HuH-7.5 (cell line): ENCODE results near the gene SF3B4.
A peak's percentile ranks its signal among the peaks of the same experiment; 100 is the strongest.
"Not testable (repeated sequence)": the region's sequence is repeated elsewhere in the genome, so short reads cannot be mapped to it uniquely, and the experiment has no call there.

ENCODE experiments used
- DNase-seq: peaks from one replicate; pipeline ENCODE4 v3.0.0; 2011; ENCODE audit warnings: low spot score

SF3B4 gene

DNA sequence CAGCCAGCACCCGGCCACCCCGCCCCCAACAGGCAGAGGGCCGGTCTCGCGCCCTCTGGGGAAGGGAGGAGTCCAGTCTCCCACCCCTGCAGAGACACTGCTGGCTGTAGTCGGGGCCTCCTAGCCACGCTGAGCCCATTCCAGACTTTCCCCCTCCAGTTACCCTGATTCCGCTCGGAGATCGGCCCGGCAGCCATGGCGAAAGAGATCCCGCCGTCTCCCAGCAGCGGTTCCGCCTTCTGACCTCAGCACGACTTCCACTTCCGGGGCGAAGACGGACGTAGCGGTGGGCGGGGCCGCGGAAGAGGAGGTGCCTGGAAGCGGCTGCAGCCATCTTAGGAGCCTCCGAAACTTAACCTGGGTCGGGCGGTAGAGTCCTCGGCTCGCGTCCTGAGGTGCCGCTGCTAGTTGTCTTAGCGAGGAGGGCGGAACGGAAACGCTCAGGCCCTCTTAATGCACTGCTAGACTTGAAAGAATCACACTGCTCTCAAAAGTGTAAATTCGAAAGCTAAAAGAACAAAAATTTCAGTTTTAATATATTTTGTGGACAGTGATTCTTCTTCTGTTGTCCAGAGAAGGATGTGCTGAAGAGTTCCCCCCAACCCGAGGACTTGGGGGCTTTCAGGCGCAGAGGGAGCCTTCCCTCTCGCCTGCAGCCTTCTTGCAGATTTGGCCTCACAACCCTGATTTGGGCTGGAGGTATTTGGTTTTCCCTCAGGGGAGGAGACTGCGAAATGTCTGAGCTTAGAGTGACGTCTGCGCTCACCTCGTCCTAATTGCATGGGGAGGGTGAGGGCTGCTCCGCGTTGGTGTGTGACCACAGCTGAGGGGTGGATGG, at the start of gene SF3B4:
SF3B4 (minus strand) TSS at position 241 of the 838 bp plus-strand sequence; CDS start at position 197, 44 bp downstream.
- peak; percentile 75 for DNase-seq

DNA sequence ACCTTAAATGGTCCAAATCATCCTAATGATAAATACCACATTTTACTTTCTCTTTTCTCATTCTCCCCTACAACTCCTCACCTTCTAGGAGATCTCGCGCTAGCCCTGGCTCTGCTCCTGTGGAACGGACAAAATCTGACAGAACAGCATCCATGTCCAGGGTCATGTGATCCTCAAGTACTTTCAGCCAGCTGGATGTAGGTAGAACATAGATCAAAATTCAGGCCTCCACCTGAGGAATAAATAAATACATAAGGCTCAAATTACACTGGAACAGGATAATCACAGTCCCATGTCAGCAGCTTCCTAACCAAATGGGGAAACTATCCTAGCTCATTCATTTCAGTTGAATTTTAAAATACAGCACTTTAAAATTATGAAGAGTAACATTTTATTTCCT, 49.7 kb upstream of the SF3B4 start:
- DNase-seq, result no peak

DNA sequence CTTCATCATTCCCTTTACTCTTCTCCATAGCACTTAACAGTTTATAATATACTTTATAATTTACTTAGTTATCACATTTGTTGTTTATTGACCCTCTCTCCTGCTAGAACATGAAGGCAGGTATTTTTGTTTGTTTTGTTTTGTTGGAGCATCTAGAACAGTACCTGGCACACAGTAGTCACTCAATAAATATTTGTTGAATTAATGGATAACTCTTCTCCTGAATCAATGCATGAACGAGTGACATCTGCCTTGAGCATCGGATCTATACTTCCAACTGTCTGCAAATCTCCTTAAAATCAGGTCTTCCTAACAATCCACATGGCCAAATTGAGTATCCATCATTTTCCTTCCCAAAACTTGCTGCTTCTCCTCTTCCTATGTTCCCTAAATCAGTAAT, 44.9 kb upstream of the SF3B4 start:
- DNase-seq, result no peak

GRCh38 chr1:149967646-149968045, 40.0 kb upstream of the SF3B4 start:
- DNase-seq, result no peak

GRCh38 chr1:149967041-149967440, 39.4 kb upstream of the SF3B4 start:
- DNase-seq, result no peak

- no peak for DNase-seq
Measured at GRCh38 chr1:149966405-149966804, 38.8 kb upstream of the SF3B4 start.

- no peak for DNase-seq
Measured at GRCh38 chr1:149965440-149965839, 37.8 kb upstream of the SF3B4 start.

DNA sequence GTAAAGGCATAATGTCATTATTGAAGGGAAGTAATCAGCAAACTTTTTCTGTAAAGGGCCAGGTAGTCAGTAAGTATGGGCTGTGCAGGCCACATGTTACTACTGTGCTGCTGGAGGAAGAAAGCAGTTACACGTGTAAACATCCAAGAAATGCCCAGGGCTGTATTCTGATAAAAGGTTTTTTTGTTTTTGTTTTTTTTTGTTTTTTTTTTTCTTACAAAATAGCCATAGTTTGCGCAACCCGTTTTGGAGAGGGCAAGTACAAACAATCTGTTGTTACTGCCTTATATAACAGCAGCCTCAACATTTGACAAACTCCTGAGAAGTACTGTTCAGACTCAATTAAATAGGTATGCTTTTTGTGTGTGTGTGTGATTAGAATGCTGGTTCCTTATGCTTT, 35.8 kb upstream of the SF3B4 start:
- DNase-seq, result no peak

- no peak for DNase-seq
Measured at GRCh38 chr1:149962736-149963135, 35.1 kb upstream of the SF3B4 start.

DNA sequence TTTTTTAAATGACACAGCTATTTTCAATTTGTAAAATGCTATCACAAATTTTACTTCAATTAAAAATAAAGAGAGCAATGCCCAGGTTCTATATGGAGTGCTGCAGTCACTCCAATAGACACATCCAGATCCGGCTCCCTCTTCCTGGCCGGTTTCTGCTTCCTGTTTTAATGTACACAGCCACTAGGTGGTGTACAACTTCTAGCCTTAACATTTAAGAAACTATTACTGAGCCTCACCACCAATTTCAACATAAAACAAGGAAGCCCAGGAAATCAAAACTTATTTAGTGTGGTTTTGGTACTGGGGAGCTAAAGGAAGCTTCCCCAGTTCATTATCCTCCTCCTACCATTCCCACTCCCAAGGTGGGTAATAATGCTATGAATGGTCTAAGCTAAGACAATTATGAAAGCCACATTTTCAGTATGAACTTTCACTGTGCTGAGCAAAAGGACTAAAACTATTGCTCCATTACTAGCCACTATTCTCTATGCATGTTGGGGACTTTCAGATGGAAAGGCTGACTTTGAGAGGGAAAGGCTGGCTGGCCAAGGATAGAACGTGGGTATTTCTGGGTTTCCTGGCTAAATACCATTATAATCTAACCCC, 34.5 kb upstream of the SF3B4 start:
- peak; percentile 38 for DNase-seq

DNA sequence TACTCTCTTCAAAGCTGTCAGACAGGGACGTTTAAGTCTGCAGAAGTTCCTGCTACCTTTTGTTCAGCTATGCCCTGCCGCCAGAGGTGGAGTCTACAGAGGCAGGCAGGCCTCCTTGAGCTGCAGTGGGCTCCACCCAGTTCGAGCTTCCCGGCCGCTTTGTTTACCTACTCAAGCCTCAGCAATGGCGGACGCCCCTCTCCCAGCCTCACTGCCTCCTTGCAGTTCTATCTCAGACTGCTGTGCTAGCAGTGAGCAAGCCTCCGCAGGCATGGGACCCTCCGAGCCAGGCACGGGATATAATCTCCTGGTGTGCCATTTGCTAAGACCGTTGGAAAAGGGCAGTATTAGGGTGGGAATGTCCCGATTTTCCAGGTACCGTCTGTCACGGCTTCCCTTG, 29.9 kb upstream of the SF3B4 start:
- not testable (repeated sequence) for DNase-seq

DNA sequence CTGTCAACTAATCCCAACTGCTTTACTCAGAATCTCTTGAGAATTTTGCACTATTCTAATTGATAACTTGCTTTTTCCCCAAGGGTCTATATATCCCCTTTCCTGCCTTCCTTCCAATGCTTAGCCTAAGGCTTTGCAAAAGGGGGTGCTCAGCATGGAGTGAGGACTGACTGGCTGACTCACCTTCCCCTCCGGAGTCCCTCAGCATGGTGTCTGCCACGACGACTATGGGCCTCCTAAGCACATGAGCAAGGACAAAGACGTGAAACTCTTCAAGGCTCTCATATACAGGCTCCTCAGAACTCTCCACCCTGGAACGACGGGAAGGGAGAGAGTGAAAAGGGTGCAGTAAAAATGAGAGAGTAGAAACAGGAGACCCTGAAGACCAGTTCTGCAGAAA, 22.3 kb upstream of the SF3B4 start:
- DNase-seq, result no peak

GRCh38 chr1:149945206-149945605, 17.6 kb upstream of the SF3B4 start:
- DNase-seq, result no peak

DNA sequence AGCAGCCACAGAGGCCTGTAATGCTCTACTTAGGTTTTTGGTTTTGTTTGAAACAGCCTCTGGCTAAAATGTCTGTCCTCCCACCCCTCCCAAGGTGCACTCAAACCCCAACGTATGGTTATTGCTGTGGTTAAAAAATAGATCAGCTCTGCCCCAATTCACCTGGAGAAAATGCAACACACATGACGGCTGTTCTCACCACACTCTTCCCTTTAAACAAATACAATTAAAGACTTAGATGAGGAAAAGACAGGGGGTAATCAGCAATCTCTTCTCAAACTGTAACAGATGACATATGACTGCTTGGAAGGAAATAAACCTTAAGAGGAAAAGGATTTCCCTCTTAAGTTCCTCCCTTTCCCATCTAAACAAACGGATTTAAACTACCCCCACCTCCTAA, 15.3 kb upstream of the SF3B4 start:
- no peak for DNase-seq

- peak; percentile 39 for DNase-seq
Measured at GRCh38 chr1:149942207-149942606, 14.6 kb upstream of the SF3B4 start.

DNA sequence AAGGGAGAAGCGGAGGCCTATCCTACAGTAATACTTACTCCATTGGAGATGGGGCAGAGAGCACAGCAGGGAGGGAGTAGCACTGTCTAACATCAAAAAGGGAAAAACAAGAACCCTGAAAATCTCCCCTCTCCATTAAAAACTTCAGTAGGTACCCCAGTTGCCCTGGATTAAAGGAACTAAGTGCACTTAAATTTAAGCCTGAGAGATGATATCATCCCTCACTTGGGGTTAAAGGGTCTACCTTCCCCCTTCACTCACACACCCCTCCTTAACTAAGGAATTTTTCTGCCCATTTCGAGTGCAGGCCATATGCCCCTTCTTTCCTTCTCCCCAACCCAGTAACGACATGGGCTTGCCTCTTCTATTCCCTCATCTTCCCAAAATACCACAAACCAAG, 12.8 kb upstream of the SF3B4 start:
- no peak for DNase-seq

- not testable (repeated sequence) for DNase-seq
Measured at GRCh38 chr1:149938668-149939003, 11.0 kb upstream of the SF3B4 start.

DNA sequence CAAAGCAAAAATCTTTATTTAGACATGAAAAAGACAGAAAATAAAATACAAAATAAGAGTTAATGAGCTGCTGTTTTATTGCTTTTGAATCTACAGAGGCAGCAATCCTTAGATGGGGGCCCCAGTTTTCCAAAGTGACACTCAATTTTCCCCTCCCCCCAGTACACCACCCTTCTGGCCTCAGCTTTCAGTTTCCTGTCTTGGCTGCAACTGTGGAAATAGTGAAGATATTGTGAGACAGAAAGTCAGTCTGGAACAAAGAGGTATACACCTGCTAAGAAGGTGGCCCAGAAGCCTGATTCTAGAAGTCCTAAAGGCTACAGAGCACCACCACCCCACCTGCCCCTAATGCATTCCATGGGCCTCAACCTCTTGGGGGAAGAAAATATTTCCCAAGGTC, 10.2 kb upstream of the SF3B4 start:
- DNase-seq, result no peak

- peak; percentile 37 for DNase-seq
Measured at GRCh38 chr1:149936992-149937705, 9.5 kb upstream of the SF3B4 start.

DNA sequence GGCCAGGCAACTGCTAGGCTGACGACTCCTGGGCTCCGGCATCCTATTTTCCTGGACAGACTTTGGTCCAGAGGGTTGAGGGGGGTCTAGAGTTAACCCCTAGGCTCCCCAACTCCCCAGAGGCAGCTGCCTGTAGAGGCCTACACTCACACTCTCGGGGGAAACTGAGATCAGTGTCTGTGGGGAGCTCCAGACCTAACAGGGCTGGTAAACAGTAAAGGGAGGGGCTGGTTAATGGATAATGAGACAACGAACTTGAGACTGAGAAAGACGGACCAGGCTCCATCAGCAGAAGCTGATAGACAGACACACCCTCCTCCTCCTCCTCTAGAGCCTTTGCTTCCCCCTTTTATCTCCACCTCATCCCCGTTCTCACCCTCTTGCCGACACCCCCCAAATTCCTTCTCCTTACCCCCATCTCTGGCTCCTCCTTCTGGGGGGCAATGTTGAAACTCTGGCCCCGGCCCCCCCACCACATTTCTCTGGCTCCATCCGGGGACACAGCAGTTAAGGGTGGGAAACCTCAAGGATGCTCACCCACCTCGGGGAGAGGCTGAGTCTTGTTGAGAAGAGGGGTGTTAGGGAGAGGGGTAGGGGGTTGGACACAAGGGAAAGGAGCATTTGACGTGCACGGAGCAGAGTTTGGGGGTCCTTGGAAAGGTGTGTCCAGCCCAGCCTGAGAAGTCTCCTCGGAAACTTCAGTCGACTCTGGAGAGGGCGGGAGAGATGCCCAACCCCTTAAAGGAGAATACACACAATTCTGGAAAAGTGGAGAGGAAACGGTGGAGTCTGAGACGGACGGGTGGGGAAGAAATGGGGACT, 8.8 kb upstream of the SF3B4 start, which contains the start of gene MTMR11:
MTMR11 (minus strand) TSS at position 710 of the 822 bp plus-strand sequence; CDS start at position 478, 232 bp downstream.
- no peak for DNase-seq

DNA sequence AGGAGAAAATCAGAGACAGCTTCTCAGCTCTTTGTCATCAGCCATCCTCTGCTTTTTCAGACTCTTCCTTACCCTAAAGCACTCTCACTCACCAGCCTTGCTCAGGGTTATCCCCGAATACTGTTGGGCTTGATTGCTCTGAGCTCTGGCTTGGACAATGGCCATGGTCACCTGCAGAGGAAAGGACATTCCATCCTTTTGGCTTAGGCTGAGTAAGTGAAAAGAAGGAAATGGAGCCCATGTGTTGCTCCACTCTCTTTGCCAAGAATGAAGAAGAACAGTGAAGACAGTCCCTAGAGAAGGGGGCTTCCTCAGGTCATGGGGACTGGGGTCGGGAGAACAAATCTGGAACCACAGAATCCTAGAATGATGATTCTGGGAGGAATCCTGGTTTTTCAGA, 6.8 kb upstream of the SF3B4 start:
- no peak for DNase-seq

DNA sequence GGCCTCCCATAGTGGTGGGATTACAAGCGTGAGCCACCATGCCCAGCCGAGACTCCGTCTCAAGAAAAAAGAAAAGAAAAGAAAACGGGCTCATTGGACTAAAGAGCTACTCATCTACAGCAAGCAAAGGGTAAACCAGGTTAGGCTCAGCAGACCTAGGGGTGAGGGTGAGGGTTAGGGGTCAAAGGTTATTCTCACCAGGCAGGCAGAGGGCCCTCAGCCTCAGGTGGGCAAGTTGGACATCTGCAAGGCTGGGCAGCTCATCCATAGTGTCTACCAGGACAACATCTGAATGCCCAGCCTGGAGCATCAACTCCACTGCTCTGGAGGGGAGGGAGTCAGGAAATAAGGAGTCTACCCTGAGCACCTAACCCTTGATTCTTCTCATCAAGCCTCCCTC, 5.6 kb upstream of the SF3B4 start:
- no peak for DNase-seq
